ENCODE data around the gene PRR35.

The PRR35 gene

DNA sequence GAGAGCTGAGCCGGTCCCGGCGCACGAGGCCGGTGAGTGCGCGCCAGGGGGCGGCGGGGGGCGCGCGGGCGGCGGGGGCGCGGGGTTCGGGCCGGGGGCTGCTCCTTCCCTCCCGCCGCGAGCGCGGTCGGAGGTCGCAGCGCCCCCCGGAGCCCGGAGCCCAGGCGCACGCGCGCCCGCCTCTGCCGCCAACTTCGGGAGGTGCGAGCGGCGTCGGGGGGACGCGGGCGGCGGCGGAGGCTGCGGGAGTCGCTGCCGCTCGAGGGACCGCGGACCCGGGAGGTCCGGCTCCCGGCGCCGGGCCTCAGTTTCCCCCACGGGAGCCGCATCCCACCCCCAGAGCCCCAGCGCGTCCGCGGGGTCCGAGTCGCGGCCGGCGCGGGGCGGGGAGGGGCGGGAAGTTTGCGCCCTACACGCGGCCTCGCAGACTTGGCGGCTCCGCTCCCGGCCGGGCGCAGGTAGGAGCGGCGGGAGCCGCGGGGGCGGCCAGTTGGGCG lies at the start of gene PRR35:
Gene PRR35, plus strand, starts transcription at position 191 of the 497 bp plus-strand sequence. CDS start 2,901 bp downstream, outside the sequence.
- no peak for DNase-seq

DNA sequence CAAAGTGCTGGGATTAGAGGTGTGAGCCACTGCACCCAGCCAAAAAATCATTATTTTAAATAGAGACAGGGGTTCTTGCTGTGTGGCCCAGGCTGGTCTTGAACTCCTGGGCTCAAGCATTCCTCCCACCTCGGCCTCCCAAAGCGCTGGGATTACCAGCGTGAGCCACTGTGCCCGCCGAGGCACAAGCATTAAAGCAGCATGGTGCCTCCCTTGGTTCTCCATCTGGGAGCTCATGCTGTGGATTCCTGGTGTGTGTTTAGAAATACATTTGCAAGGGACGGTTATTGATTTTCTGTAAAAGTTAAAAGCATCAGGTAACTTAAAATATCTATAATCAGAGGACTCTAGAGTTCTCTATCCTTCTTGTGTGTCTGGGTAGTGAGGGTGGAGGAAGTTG lies 47.4 kb upstream of the PRR35 start:
- no peak for DNase-seq

GRCh38 chr16:513950-514349 lies 46.2 kb upstream of the PRR35 start:
- DNase-seq = no peak

DNA sequence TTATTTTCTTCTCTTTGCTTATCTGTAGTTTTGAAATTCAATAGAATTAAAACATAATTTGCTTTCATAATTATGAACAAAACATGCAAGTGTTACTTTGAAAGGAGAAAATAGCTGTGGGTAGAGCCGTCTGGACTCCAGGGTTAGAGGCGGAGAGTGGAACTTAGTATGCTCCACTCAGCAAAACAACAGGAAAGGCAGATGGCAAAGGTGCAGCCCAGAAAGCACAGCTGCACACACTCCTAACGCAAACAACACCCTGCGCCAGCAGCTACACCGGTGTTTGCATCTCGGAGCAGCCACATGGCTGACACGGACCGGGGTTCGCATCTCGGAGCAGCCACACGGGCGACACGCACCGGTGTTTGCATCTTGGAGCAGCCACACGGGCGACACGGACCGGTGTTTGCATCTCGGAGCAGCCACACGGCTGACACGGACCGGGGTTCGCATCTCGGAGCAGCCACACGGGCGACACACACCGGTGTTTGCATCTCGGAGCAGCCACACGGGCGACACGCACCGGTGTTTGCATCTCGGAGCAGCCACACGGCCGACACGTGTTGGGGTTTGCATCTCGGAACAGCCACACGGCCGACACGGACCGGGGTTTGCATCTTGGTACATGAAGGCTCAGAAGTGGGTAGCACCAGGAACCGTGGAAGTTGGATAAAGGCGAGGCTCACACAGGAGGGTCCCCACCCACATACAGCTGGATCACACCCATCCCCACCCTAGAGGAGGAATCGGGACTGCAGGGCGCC lies 44.8 kb upstream of the PRR35 start:
- DNase-seq = no peak

DNA sequence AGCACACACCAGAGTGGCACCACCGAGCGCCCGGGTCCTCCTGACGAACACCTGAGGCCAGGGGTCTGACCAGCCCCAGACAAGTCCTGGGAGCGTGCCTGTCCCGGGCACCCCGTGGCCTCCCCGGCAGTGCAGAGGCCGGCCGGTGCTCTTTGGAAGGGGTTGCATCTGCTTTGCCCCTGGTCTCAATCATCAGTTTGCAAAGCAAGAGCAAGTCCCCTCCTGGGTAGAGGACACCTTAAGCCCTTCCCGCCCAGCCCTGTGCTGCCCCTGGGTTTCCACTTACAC lies 44.3 kb upstream of the PRR35 start:
- no peak for DNase-seq

- no peak for DNase-seq
Observed at GRCh38 chr16:516301-516700, 43.9 kb upstream of the PRR35 start.

GRCh38 chr16:518858-519257 lies 41.3 kb upstream of the PRR35 start:
- DNase-seq = no peak

- DNase-seq = no peak
Observed at GRCh38 chr16:519425-519824, 40.8 kb upstream of the PRR35 start.

- DNase-seq = no peak
Observed at GRCh38 chr16:519841-520687, 40.1 kb upstream of the PRR35 start.

DNA sequence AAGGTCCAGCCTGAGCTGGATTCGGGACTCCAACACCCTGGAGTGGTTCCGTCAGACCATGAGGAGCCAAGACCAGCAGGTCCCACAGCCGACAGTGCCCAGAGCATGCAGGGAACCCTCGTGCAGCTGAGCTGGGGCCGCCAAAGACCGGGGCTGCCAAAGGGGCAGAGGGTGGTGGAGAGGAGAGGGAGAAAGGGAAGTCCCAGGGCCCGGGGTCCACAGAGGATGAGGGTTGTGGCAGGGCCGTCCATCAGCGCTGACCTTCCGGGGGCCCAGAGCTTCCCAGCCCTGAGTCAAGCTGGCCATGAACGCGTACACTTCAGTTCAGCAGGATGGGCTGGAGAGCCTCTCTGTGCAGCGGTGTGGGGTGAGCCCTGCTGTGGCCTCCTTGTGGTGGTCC lies 39.3 kb upstream of the PRR35 start:
- no peak for DNase-seq

GRCh38 chr16:521381-522210 lies 38.6 kb upstream of the PRR35 start:
- no peak for DNase-seq

GRCh38 chr16:522320-523096 lies 37.7 kb upstream of the PRR35 start:
- no peak for DNase-seq

DNA sequence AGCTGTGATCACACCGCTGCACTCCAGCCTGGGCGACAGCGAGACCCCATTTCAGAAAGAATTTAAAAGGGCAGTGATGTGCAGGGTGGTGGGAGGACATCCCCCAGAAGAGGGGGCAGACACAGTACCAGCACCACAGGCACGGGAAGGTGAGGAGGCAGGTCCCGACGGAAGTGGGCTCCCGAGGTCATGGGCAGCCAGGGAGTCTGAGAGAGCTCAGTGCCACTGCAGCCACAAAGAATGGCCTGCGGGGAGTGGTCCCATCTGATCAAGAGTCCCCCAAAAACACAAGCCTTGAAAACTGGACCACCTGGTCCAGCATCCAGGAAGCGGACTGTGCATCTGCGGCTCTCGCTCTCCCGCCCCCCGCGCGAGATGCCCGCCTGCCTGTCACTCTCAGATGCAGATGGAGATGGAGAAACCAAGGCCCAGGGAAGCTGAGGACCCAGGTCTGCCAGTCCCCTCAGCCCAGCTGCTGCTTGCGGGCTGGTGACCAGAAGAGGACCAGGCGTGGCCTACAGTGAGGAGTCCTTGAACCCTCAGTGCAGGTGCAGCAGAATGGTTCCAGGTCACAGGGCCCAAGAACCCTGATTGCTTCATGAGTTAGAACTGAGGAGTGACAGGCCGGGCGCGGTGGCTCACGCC lies 37.0 kb upstream of the PRR35 start:
- no peak for DNase-seq

GRCh38 chr16:524274-525040 lies 35.7 kb upstream of the PRR35 start:
- DNase-seq = no peak

GRCh38 chr16:525123-525519 lies 35.1 kb upstream of the PRR35 start:
- DNase-seq = no peak

- DNase-seq = no peak
Observed at GRCh38 chr16:525520-526180, 34.5 kb upstream of the PRR35 start.

GRCh38 chr16:526181-527014 lies 33.8 kb upstream of the PRR35 start:
- DNase-seq = no peak

DNA sequence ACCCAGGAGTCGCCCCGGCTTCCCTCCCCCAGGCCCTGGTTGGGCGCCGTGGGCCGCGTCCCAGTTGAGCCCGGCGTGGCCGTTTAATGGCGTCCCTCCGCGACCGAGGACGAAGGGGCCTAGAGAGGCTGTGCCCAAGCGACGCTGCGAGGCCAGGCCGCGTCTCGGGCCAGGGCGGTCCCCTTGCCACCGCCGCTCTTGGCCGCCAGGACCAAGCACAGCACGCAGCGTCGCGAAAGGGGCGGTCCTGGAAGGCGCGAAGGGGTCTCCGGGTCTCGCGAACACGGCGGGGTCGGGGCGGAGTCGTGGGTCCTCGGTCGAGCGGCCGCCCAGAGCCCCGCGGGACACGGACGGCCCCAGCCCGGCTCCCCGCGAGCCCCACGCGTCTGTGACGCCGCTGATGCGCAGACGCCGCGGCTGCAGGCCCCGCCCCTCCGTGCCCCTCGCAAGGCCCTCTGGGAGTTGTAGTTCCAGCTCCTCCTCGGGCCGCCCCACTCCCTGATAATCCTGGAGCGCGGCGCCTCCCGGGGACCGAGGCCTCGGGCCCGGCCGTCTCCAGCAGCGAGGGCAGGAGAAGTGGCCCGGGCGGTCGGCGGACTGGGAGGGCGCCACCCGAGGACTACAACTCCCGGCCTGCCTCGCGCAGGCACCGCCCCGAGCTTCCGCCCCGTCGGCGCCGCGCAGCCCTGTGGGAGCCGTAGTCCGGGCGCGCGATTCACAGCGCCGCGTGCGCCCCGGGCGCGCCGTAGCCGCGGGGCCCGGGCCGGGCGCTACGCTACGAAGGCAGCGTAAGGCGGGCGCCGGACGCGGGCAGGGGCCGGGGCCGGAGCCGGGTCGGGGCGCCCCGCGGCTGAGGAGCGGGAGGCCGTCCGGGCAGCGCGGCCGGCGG lies 32.9 kb upstream of the PRR35 start, which contains the start of gene CAPN15:
Gene CAPN15, plus strand, starts transcription at position 698 of the 889 bp plus-strand sequence. CDS start 19,127 bp downstream, outside the sequence.
- DNase-seq = no peak

Data from NCI-H1048 (cell line).